ENCODE measurements around the gene UROD.

DNA sequence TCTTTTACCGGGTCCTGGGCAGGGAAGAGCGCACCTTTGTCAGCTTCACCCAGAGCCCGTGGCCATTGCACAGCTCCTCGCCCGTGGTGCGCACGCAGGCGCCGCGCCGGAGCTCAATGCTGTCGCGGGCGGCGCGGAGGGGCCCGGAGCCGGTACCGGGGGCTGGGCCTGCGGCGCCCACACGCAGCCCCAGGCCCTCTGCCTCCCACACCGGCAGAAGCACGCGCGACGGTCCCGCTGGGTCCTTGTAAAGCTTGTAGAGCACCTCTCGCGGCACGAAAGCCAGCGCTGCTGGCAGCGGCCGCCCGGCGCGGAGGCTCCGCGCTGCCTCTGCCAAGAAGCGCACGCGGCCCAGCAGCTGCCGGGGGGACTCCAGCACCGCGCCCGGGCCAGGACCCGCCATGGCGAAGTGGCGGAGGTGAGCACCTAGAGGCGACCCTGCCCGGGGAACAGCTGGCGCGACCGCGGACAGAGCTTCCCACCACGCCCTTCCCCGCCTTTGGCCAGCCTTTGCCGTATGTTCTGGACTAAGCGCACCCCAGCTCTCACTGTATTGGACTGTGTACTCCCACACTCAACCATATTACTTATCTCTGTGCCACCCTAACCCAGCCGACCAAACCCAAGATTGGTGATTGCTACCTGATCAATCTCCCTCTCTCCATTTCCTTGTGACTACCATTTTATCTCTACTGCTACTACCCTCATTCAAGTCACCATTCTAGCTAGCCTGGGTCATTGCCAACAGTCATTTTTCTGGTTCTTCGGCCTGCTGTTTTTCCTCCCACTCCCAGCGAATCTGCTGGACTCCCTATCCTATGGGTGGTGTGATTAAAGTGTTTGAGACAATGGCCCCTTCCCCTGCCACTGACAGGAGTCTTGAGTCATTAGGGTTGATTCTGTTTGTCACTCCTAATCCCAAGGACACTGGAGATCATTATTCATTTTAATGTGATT is 921 bp upstream of the UROD start, which contains the start of gene HECTD3:
- TF ChIP-seq, protein P1, sequence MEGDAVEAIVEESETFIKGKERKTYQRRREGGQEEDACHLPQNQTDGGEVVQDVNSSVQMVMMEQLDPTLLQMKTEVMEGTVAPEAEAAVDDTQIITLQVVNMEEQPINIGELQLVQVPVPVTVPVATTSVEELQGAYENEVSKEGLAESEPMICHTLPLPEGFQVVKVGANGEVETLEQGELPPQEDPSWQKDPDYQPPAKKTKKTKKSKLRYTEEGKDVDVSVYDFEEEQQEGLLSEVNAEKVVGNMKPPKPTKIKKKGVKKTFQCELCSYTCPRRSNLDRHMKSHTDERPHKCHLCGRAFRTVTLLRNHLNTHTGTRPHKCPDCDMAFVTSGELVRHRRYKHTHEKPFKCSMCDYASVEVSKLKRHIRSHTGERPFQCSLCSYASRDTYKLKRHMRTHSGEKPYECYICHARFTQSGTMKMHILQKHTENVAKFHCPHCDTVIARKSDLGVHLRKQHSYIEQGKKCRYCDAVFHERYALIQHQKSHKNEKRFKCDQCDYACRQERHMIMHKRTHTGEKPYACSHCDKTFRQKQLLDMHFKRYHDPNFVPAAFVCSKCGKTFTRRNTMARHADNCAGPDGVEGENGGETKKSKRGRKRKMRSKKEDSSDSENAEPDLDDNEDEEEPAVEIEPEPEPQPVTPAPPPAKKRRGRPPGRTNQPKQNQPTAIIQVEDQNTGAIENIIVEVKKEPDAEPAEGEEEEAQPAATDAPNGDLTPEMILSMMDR (IDR thresholded peaks at IDR 0.05 in 8 of 11, conservative IDR thresholded peaks at IDR 0.05 in 3 of 11) = no peak
- TF ChIP-seq POLR2A (IDR thresholded peaks at IDR 0.05) = no peak

Measured in spleen (tissue), 7 donors.